ENCODE results near the gene ZFR2. TPM values are rescaled to one million over a fixed set of nuclear protein-coding genes. Genes with fewer than 3 reads are reported as not detected.

The ZFR2 gene
- total RNA-seq, 4 donors from 2014 or later: not detected

DNA sequence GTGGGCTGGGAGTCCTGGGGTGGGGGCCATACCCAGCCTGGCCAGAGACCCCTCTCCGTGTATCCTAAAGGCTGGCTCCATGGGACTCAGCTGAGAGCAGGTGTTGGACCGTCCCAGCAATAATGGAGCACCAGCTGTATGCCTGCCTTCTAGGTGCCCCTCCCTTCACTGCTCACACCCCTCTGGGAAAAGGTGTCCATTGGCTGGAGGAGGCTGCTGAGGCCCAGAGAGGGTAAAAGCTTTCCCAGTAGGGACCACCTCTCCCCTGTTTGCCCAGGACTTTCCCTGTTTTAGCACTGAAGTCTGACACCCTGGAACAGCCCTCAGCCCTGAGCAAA is 93.5 kb downstream of the ZFR2 start:
- H3K27ac ChIP-seq: no peak overlapping the region
- DNase-seq (ENCODE audit: low spot score in 2 of 2): no peak
- no peak overlapping the region for H3K4me3 ChIP-seq
- peaks cover 0 to 2% (median 0%) of the 10 kb centered on the region in 3 donors for H3K36me3 ChIP-seq
- no peak for TF ChIP-seq EP300 (IDR thresholded peaks at IDR 0.05)
- TF ChIP-seq POLR2A (IDR thresholded peaks at IDR 0.05): no peak
- TF ChIP-seq, protein P1, sequence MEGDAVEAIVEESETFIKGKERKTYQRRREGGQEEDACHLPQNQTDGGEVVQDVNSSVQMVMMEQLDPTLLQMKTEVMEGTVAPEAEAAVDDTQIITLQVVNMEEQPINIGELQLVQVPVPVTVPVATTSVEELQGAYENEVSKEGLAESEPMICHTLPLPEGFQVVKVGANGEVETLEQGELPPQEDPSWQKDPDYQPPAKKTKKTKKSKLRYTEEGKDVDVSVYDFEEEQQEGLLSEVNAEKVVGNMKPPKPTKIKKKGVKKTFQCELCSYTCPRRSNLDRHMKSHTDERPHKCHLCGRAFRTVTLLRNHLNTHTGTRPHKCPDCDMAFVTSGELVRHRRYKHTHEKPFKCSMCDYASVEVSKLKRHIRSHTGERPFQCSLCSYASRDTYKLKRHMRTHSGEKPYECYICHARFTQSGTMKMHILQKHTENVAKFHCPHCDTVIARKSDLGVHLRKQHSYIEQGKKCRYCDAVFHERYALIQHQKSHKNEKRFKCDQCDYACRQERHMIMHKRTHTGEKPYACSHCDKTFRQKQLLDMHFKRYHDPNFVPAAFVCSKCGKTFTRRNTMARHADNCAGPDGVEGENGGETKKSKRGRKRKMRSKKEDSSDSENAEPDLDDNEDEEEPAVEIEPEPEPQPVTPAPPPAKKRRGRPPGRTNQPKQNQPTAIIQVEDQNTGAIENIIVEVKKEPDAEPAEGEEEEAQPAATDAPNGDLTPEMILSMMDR (IDR thresholded peaks at IDR 0.05): no peak
- WGBS, 2 donors: 67 to 88% methylated on average over 1 of the region's 2 CpGs
- H3K9me3 ChIP-seq: peaks cover 0 to 8% (median 0%) of the 10 kb centered on the region in 4 donors
- H3K4me1 ChIP-seq: no peaks in the 10 kb centered on the region
- no peaks in the 10 kb centered on the region for H3K27me3 ChIP-seq

DNA sequence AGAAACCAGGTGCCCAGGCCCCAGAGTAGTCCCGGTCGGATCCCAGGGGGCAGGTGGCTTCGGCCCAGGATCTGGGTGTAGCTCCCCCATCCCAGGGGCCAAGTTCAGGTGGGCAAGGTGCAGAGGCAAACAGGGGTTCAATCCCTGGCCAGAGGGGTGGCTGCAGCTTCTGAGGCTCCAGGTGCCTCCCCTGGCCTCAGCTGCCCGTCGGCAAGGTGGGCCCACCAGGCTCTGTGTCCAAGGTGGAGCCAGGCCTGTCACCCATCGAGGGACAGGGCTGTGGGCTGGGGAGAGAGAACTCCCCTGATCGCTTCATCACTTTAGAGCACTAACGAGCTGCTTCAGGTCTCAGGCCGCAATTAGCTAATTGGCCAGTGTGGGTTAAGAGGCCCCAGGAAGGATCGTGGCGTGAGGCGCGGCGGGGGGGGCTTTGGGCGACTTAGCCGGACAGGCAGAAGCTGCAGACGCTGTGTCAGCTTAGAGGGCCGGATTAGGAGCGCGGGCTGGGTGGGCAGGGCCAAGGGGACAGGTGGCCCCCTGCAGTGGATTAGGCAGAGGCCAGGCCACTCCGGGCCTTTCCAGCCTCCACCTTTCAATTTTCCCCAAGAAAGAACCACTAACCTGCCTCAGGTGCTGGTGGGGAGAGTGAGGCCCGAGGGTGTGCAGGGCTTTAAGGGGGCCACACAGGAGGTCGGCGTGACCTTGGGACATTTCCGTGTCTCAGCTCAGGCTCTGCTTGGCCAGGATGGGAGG is 94.0 kb downstream of the ZFR2 start:
- peaks cover 0 to 4% (median 0%) of the 10 kb centered on the region in 4 donors for H3K9me3 ChIP-seq
- H3K4me1 ChIP-seq: no peaks in the 10 kb centered on the region
- H3K36me3 ChIP-seq: peaks cover 0 to 7% (median 0%) of the 10 kb centered on the region in 3 donors
- DNase-seq (ENCODE audit: low spot score in 2 of 2): no peak
- no peak for TF ChIP-seq EP300 (IDR thresholded peaks at IDR 0.05)
- no peak overlapping the region for H3K27ac ChIP-seq
- WGBS, 2 donors: 44 to 47% methylated on average over 17 to 25 of the region's 25 CpGs
- H3K4me3 ChIP-seq: no peak overlapping the region
- H3K27me3 ChIP-seq: no peaks in the 10 kb centered on the region

DNA sequence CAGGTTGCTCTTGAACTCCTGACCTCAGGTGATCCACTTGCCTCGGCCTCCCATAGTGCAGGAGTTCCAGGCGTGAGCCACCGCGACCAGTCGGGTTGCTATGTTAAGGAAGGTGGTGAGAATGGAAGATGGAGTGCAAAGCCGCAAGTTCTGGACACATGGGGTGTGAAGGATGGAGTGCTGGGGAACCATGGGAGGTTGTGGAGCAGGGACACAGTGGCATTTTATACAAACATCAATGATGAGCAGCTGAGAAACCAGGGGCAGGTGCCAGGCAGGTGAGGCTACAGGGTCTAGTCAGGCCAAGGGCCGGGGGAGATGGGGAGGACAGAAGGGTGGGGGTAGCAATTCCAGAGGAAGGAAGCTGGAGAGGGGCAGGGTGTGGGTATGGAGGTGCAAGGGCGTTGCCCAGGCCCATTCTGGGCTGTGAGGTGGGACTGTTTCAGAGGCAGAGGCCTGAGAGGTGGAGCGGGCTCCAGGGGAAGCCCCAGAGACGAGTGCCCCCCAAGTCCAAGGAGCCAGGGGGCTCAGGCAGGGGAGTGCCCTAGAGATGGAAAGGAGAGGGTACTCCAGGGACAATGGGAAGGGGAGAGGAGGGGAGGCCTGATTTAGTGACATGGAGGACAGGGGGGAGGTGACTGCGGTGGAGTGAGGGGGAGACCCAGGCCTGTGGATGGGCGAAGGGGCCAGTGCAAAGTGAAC is 94.9 kb downstream of the ZFR2 start:
- no peaks in the 10 kb centered on the region for H3K27me3 ChIP-seq
- TF ChIP-seq POLR2A (IDR thresholded peaks at IDR 0.05): no peak
- no peak for TF ChIP-seq EP300 (IDR thresholded peaks at IDR 0.05)
- TF ChIP-seq, protein P1 (IDR thresholded peaks at IDR 0.05): no peak
- H3K36me3 ChIP-seq: peaks cover 0 to 15% (median 0%) of the 10 kb centered on the region in 3 donors
- H3K27ac ChIP-seq: no peak overlapping the region
- H3K4me1 ChIP-seq: no peaks in the 10 kb centered on the region
- 76 to 79% methylated on average over 12 of the region's 12 CpGs for WGBS, 2 donors
- no peak for DNase-seq (ENCODE audit: low spot score in 2 of 2)
- no peaks in the 10 kb centered on the region for H3K9me3 ChIP-seq
- no peak overlapping the region for H3K4me3 ChIP-seq

DNA sequence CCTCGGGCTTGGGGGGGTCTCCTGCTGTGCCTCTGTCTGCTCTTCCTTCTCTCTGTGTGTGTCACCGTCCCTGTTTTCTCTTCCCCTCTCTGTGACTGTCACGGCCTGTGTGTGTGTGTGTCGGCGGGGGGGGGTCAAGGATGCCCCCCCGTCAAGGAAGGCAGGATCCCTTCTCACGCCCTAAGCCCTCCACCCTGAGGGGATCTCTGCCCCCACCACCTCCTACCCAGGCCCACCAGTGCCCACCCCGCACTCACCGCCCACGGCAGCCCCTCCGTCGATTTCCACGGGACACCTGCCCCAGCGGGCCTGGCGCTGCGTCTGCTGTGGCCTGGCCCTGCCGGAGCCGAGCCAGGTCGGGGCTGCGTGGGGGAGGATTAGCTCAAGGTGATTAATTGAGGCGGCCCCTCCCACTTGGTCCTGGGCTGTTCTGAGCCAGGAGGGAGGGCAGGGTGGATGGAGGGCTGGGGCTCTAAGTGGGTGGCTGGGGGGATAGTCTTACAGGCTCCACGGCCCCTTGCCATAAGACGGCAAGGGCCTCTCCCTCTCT is 96.9 kb downstream of the ZFR2 start, which contains the start of gene RAX2:
TSS of gene RAX2 (minus strand) at position 323 of the 550 bp plus-strand sequence. CDS start 486 bp downstream, outside the sequence.
- Histone ChIP-seq H3K27me3 (no peaks in the 10 kb centered on the region), H3K27ac (no peak within 1 kb of the TSS), H3K4me3 (no peak within 1 kb of the TSS), H3K9me3 (no peaks in the 10 kb centered on the region), H3K4me1 (no peaks in the 10 kb centered on the region), H3K36me3 (peaks cover 0 to 35% (median 3%) of the 10 kb centered on the region in 3 donors)
- TF ChIP-seq POLR2A (IDR thresholded peaks at IDR 0.05) (no peak), EP300 (IDR thresholded peaks at IDR 0.05) (no peak)
- TF ChIP-seq, protein P1 (IDR thresholded peaks at IDR 0.05): no peak
- no peak for DNase-seq (ENCODE audit: low spot score in 2 of 2)
- WGBS, 2 donors: 40 to 43% methylated on average over 22 to 23 of the region's 23 CpGs

DNA sequence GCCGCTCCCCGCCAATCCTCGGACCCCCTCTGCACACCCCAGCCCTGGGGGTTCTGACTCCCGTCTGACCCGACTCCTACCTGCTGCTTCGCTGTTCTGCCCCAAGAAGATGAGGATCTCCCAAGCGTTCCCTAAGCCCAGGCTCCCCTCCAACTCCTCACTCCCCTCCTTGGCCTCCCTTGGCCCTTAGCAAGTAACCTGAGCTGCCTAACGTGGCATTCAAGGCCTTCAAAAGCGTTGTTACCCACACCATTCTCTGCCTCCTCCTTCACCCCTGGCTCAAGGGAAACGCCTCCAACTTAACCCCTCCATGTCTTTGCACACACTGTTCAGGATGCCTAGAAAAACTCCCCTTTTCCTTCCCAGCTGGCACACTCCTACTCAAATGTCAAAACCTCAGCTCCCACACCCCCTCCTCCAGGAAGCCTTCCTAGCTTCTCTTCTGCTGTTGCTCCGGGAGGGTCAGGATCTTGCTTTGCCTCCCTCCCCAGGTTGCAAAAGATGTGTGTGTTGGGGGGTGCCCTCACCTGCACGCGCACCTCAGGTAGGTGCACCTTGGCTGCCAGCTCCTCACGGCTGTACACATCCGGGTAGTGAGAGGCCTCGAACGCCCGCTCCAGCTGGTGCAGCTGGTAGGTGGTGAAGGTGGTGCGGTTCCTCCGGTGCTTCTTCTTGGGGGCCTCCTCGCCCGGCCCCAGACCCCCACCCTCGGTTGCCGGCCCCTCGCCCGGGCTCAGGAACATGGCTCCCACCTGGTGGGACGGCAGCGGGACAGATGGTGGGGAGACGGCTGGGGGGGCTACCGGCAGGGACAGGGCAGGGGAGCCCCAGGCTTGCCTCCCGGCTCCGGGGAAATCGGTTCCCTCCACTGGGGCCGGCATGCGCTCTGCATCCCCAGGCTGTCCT is 97.6 kb downstream of the ZFR2 start:
- WGBS, 2 donors: 72 to 77% methylated on average over 24 to 35 of the region's 35 CpGs
- H3K27me3 ChIP-seq: no peaks in the 10 kb centered on the region
- no peak overlapping the region for H3K4me3 ChIP-seq
- no peaks in the 10 kb centered on the region for H3K4me1 ChIP-seq
- H3K9me3 ChIP-seq: no peaks in the 10 kb centered on the region
- no peak for DNase-seq (ENCODE audit: low spot score in 2 of 2)
- TF ChIP-seq, protein P1 (IDR thresholded peaks at IDR 0.05): no peak
- TF ChIP-seq EP300 (IDR thresholded peaks at IDR 0.05) (no peak), POLR2A (IDR thresholded peaks at IDR 0.05) (no peak)
- H3K36me3 ChIP-seq: peaks cover 0 to 43% (median 7%) of the 10 kb centered on the region in 3 donors
- no peak overlapping the region for H3K27ac ChIP-seq

Measured in tibial nerve (tissue), 4 donors.